HG03575 (cell line): ENCODE measurements around the gene PHF1.

Experiments
- ATAC-seq: cut with Tn5 transposase; IDR thresholded peaks from one replicate; pipeline ENCODE4 v1.9.1; 2021; ENCODE audit not compliant: unreplicated experiment, insufficient number of reproducible peaks, low FRiP score; ENCODE audit errors: extremely low read depth

The PHF1 gene

GRCh38 chr6:33428966-33429749 lies 18.3 kb downstream of the PHF1 start:
- no peak for ATAC-seq

DNA sequence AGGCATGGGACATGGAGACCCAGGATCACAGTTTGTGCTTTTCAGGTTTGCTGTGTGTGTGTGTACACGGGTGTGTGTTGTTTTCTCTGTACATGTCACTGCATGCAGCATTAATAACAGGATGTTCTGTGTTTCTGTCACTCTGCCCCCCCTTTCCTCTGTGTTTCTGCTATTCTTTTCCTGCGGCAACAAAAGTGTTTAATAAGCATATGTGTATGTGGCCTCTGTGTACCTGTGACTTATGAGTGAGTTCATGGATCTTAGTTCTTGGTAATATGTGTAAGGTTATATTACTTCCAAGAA lies 18.9 kb downstream of the PHF1 start:
- ATAC-seq = no peak

DNA sequence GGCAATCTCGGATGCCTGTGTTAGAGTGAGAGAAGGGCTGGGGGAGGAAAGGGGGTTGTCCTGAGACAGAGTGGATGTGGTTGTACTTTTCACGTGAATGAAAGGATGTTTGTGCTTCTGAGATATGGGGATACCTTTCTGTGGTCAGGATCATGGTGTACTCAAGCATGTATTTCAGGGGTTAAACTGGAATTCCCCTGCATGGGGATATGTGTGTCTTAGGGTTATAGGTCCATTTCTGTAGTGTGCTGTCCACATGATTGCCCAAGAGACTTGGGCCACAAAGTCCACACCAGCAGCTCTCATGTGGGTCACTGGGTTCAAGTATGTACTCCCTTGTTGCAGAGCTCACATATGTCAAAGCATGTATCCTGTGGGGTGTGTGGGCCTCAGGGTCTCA lies 19.5 kb downstream of the PHF1 start:
- no peak for ATAC-seq

DNA sequence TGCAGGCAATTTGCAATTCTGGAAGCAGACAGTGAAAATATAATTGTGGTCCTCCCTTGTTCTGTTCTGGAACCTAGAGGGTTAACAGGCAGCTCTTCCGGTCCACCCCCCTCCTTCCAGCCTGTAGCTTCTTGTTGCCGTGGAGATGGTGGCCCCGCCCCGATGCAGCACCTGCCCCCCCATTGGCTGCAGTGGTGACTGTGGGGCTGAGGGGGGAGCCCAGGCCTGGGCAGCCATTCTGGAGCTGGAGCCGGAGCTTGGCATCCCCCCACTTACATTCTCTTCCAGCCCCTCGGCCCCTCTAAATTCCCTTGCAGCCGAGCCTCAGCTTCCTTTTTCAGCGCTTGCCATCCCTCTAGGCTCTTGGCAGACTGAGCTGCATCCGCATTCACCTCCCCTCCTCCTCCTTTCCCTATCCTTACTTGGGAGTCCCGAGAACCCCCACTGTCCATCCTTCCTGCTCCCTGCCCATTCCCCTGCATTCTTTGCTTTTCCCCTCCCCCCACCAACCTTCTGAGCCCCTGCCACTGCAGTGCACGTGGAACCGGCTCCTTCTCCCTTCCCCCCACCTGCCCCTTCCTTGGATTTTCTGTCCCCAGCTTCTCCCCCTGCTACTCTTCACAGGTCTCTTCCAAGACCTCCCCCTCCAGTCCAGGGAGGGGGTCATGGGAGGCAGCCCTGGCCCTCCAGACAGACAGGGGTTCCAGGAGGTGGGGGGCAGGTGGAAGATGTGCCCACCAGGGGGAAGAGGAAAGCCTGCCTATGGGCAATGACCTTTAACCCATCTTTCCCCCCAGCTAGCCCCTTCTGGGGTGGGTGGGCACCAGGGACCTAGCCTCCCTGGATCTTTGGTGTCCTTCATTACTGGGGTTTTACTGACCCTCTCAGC lies 20.4 kb downstream of the PHF1 start:
- ATAC-seq = no peak

GRCh38 chr6:33431880-33432541 lies 21.2 kb downstream of the PHF1 start:
- no peak for ATAC-seq

- no peak for ATAC-seq
Observed at GRCh38 chr6:33432546-33432945, 21.7 kb downstream of the PHF1 start.

GRCh38 chr6:33433001-33433543 lies 22.3 kb downstream of the PHF1 start:
- ATAC-seq = no peak

GRCh38 chr6:33433544-33434191 lies 22.9 kb downstream of the PHF1 start:
- no peak for ATAC-seq

DNA sequence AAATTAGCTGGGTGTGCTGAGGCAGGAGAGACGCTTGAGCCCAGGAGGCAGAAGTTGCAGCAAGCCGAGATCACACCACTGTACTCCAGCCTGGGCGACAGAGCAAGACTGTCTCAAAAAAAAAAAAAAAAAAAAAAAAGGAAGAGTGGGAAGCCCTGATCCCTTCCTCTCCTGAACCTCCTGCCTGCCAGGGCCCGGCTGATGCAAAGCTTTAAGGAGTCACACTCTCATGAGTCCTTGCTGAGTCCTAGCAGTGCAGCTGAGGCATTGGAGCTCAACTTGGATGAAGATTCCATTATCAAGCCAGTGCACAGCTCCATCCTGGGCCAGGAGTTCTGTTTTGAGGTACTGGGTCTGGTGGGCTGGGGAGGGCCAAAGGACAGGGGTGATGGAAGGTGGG lies 24.1 kb downstream of the PHF1 start:
- no peak for ATAC-seq

DNA sequence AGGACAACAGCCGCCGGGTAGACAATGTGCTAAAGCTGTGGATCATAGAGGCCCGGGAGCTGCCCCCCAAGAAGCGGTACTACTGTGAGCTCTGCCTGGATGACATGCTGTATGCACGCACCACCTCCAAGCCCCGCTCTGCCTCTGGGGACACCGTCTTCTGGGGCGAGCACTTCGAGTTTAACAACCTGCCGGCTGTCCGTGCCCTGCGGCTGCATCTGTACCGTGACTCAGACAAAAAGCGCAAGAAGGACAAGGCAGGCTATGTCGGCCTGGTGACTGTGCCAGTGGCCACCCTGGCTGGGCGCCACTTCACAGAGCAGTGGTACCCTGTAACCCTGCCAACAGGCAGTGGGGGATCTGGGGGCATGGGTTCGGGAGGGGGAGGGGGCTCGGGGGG lies 26.9 kb downstream of the PHF1 start:
- ATAC-seq = no peak

DNA sequence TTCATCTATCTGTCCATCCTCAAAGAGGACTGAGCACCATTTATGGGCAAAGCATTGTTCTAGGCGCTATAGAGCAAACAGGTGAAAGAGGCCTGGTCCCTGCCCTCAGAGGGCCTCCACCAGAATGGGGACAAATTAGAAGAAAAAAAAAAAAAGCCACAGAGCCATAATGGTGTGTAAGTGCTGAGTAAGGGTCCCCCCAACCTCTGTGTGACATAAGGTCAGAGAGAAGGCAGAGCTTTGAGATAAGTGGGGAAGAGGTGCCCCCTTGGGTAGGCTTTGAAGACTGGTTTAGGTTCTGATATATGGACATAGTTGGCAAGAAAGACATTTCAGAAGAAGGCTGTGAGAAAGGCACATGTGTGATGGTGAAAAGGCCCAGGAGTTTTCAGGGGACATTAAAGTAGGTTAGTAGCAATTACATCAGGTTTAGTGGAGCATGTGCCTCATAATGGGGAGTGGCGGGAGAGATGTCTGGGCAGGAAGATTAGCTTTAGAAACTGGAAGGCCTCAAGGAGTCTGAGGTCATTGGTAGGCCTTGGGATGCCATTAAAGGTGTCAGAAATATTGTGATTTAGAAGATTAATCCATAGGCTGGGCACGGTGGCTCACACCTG lies 28.3 kb downstream of the PHF1 start:
- ATAC-seq = no peak

DNA sequence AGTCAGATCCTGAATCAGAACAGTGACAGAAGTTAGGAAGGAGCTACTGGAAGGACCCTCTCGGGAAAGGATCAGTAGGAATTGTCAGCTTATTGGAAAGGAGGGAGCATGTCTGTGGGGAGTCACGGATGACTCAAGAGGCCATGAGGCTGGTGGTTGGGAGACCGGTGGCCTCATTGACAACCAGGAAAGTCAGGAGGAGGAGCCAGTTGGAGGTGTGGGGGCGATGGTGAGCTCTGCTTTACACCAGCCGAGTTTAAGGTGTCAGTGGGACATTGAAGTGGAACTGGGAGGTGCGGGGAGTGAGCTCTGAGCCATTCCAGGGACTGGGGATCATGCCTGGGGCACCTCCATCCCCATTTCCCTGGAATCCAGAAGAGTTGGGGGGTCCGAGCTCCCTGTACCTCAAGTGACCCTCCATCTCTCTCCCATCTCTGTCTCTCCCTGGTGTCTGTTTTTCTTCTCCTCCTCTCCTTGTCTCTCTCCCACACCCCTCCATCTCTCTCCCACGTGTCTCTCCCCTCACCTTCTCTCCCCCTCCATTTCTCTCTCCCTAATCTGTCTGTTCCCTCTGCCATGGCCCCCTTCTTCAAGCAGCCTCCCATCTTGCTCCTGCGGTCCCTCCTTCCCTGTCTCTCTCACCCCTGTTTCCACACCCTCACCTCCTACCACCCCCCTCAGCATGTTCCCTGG lies 29.3 kb downstream of the PHF1 start:
- ATAC-seq = no peak

- ATAC-seq = no peak
Observed at GRCh38 chr6:33440649-33441309, 30.0 kb downstream of the PHF1 start.

GRCh38 chr6:33441457-33441856 lies 30.6 kb downstream of the PHF1 start:
- ATAC-seq = no peak

DNA sequence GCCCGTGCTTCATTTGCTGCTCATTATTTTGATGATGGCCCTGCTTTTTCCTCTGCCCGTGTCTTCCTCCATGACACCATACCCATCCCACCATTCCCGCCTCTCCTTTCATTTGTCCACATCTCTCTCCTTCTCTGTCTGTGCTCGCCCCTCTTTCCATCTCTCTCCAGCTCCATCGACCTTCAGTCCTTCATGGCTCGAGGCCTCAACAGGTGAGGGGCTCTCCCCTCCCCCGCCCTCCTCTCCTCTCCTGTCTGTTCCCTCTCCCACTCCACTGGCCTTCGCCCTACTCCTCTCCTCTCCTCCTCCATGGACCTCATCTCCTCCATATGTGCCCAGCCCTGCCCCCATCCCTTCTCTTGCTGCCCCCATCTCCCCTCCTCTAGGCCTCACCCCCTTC lies 31.5 kb downstream of the PHF1 start:
- no peak for ATAC-seq

DNA sequence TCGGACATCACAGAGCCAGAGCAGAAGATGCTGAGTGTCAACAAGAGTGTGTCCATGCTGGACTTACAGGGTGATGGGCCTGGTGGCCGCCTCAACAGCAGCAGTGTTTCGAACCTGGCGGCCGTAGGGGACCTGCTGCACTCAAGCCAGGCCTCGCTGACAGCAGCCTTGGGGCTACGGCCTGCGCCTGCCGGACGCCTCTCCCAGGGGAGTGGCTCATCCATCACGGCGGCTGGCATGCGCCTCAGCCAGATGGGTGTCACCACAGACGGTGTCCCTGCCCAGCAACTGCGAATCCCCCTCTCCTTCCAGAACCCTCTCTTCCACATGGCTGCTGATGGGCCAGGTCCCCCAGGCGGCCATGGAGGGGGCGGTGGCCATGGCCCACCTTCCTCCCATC lies 32.2 kb downstream of the PHF1 start:
- ATAC-seq = no peak

- ATAC-seq = no peak
Observed at GRCh38 chr6:33443619-33444504, 33.0 kb downstream of the PHF1 start.
